Kidney epithelial cell (primary cell): ENCODE measurements around the gene ACTL7B. TPM values are rescaled to one million over a fixed set of nuclear protein-coding genes. Genes with fewer than 3 reads are reported as not detected.

ENCODE experiments used
- DNase-seq: peaks from one replicate; pipeline ENCODE4 v3.0.0-alpha.2; 2010; ENCODE audit warnings: low read depth
- H3K27me3 ChIP-seq: 2 replicates; pipeline ENCODE4 v1.6.0; 2011; ENCODE audit warnings: low read length; ENCODE audit not compliant: control insufficient read depth, insufficient read depth
- H3K36me3 ChIP-seq: 2 replicates; pipeline ENCODE4 v1.5.1; 2011; ENCODE audit warnings: low read length; ENCODE audit not compliant: control insufficient read depth, insufficient read depth
- H3K4me3 ChIP-seq: 2 replicates; pipeline ENCODE4 v1.5.1; 2011; ENCODE audit warnings: low read depth, mild to moderate bottlenecking, control low read depth, low read length
- total RNA-seq: library from RNA; depleted of rRNA; stranded (reverse); fragments of >200 nt; gene quantifications from 2 replicates; pipeline ENCODE4 v1.2.3, GENCODE V29; 2015
- TF ChIP-seq, protein P1 (sequence below): IDR thresholded peaks from 2 replicates; pipeline ENCODE4 v1.5.1; 2011; ENCODE audit warnings: mild to moderate bottlenecking, moderate library complexity, low read length, control low read depth, inconsistent platforms; ENCODE audit not compliant: insufficient read depth, poor library complexity, severe bottlenecking

ACTL7B gene
- total RNA-seq, 1 donor from 2014 or later = not detected

DNA sequence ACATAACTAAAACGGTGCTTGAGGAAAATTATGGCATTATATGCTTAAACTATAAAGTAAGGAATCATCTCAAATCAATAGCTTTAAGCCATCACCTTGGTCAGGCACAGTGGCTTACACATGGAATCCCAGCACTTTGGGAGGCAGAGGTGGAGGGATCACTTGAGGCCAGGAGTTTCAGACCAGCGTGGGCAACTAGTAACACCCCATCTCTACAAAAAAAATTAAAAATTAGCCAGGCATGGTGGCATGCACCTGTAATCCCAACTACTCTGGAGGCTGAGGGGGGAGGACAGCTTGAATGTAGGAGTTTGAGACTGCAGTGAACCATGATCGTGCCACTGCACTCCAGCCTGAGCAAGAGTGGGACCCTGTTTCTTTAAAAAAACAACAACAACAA lies 28.9 kb upstream of the ACTL7B start:
- no peaks in the 10 kb centered on the region for H3K36me3 ChIP-seq
- TF ChIP-seq, protein P1, sequence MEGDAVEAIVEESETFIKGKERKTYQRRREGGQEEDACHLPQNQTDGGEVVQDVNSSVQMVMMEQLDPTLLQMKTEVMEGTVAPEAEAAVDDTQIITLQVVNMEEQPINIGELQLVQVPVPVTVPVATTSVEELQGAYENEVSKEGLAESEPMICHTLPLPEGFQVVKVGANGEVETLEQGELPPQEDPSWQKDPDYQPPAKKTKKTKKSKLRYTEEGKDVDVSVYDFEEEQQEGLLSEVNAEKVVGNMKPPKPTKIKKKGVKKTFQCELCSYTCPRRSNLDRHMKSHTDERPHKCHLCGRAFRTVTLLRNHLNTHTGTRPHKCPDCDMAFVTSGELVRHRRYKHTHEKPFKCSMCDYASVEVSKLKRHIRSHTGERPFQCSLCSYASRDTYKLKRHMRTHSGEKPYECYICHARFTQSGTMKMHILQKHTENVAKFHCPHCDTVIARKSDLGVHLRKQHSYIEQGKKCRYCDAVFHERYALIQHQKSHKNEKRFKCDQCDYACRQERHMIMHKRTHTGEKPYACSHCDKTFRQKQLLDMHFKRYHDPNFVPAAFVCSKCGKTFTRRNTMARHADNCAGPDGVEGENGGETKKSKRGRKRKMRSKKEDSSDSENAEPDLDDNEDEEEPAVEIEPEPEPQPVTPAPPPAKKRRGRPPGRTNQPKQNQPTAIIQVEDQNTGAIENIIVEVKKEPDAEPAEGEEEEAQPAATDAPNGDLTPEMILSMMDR = no peak
- H3K27me3 ChIP-seq = no peaks in the 10 kb centered on the region
- DNase-seq = no peak
- no peak overlapping the region for H3K4me3 ChIP-seq

DNA sequence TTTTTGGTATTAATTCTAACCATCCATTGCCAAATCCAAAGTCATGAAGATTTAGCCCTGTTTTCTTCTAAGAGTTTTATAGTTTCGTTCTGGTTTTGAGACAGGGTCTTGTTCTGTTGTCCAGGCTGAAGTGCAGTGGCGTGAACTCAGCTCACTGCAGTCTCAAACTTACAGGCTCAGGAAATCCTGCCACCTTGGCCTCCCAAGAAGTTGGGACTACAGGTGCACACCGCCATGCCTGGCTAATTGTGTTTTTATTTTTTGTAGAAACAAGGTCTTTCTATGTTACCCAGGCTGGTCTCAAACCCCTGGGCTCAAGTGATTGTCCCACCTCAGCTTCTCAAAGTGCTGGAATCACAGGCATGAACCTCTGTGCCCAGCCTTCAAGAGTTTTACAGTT lies 27.3 kb upstream of the ACTL7B start:
- H3K4me3 ChIP-seq = no peak overlapping the region
- H3K27me3 ChIP-seq = no peaks in the 10 kb centered on the region
- TF ChIP-seq, protein P1 = no peak
- H3K36me3 ChIP-seq = no peaks in the 10 kb centered on the region
- no peak for DNase-seq

DNA sequence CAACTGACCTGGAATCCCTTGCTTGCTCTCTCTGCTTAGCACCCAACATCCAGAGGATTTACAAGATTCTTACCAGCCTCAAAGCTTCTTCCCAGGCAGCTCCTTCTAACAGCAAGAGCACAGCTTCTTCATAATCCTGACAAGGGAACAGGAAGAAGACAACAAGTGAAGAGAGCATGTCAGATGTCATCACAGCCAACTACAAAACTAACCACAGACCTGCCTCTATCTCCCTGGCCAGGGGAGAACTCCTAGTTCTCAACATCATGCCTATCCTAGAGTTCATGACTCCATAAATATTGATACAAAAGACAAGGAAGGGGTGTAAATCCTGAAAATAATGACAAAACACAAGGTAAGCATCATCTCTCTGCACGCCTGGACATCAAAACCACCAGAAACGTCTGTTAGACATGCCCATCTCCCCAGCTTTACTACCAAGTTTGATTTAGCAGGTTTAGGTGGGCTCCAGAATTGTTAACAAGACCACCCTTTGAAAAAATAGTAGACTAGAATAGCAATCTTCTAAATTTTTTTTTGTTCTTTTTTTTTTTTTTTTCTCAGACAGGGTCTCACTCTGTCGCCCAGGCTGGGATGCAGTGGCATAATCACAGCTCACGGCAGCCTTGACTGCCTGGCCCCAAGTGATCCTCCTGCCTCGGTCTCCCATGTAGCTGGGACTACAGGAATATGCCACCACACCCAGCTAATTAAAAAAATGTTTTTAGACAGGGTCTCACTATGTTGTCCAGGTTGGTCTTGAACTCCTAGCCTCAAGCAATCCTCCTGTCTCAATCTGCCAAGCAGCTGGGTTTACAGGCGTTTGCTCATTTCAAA lies 26.5 kb upstream of the ACTL7B start:
- H3K4me3 ChIP-seq = no peak overlapping the region
- TF ChIP-seq, protein P1 = no peak
- no peaks in the 10 kb centered on the region for H3K36me3 ChIP-seq
- H3K27me3 ChIP-seq = no peaks in the 10 kb centered on the region
- no peak for DNase-seq

DNA sequence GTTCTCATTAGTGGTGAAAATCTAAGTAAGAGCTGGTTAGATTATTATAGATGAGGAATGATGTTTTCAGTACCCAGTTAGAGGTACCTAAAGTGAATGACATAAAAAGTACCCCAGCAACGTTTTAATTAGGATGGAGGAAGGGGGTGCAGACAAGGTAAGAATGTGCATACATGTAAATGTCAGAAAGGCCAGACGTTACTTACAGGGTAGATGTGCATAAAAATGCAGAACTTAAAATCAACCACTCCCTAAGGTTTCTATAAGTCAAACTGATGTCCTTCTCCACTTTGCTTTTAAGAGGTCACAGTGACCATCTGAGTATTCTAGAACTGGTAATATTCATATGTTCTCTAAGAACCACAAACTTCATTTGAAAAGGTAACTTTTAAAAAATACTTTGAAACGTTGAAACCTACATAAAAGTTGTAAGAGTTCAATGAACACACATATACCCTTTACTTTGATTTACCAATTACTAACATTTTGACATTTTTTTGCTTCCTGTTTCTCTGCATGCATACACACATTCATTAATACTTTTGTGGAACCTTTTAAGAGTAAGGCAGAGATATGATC lies 25.0 kb upstream of the ACTL7B start:
- Histone ChIP-seq H3K4me3 (no peak overlapping the region), H3K27me3 (no peaks in the 10 kb centered on the region), H3K36me3 (no peaks in the 10 kb centered on the region)
- DNase-seq = no peak
- TF ChIP-seq, protein P1 = no peak

DNA sequence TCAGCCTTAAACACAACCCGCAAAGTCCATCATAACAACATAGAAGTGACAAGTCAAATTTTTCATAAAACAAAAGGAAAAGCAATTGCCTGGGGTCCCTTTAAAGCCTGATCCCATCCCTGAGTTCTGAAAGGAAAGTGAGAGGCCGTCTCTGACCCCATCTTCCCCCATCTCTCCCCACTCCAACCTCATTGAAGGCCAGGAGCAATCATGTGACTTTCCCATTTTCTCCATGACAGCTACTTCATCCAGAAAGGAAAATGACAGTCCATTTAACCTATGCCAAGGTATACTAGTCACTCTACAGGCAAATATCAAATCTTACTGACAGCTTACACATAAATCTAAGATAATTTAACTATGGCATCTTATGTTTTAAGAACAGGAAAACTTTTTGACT lies 21.7 kb upstream of the ACTL7B start:
- Histone ChIP-seq H3K4me3 (no peak overlapping the region), H3K36me3 (no peaks in the 10 kb centered on the region), H3K27me3 (no peaks in the 10 kb centered on the region)
- TF ChIP-seq, protein P1 = no peak
- no peak for DNase-seq
